Measurements from ENCODE around the gene STAG1.

Gene STAG1

DNA sequence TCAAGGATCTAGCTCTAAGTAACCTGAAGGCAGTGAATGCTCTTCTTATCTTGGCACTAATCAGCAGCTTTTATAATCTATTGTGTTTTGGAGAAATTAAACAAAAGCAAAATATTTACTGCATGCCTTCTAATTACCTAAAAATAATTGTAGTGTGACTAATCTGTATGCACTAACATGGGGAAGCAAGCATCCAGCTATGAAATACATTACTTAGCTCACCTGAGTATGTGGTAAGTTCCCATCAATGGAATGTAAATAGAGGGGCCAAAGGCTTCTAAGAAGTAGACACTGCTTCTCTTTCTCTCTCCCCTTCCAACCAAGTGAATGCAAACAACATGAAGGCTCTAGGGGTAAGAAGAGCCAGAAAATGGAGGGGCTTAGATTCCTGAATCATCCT, 165.6 kb downstream of the STAG1 start:
- TF ChIP-seq, protein P1, sequence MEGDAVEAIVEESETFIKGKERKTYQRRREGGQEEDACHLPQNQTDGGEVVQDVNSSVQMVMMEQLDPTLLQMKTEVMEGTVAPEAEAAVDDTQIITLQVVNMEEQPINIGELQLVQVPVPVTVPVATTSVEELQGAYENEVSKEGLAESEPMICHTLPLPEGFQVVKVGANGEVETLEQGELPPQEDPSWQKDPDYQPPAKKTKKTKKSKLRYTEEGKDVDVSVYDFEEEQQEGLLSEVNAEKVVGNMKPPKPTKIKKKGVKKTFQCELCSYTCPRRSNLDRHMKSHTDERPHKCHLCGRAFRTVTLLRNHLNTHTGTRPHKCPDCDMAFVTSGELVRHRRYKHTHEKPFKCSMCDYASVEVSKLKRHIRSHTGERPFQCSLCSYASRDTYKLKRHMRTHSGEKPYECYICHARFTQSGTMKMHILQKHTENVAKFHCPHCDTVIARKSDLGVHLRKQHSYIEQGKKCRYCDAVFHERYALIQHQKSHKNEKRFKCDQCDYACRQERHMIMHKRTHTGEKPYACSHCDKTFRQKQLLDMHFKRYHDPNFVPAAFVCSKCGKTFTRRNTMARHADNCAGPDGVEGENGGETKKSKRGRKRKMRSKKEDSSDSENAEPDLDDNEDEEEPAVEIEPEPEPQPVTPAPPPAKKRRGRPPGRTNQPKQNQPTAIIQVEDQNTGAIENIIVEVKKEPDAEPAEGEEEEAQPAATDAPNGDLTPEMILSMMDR (IDR thresholded peaks at IDR 0.05; ENCODE audit: insufficient read depth, low read length, poor library complexity, severe bottlenecking) = no peak
- Histone ChIP-seq H3K4me3 (replicated peaks; ENCODE audit: low read depth, low read length) (no peak overlapping the region), H3K36me3 (ENCODE audit: control insufficient read depth, insufficient read depth, low read length) (no peaks in the 10 kb centered on the region; the same call in 1 of the 2 replicates), H3K27me3 (replicated peaks; ENCODE audit: control insufficient read depth, insufficient read depth, low read length) (no peaks in the 10 kb centered on the region)
- no peak for DNase-seq (ENCODE audit: extremely low read depth, insufficient read length)

DNA sequence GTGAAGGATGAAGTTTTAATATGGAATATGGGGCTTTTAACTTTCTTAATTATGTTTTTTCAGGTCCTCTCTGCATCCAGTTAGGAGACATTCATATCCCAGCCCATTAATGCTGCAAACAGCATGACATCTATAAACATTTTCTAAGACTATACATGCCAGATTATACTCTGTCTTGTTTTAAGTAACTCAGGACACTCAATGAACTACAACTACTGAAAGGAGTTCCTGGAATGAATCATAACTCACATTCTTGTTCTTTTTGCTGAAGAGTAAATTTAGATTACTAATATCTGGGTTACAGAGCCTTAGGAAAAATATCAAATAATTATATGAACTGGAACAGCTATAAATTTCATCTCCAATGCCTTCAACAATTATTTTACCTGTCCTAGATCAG, 167.4 kb downstream of the STAG1 start:
- Histone ChIP-seq H3K27me3 (replicated peaks; ENCODE audit: control insufficient read depth, insufficient read depth, low read length) (no peaks in the 10 kb centered on the region), H3K4me3 (replicated peaks; ENCODE audit: low read depth, low read length) (no peak overlapping the region), H3K36me3 (ENCODE audit: control insufficient read depth, insufficient read depth, low read length) (no peaks in the 10 kb centered on the region; the same call in 1 of the 2 replicates)
- TF ChIP-seq, protein P1 (IDR thresholded peaks at IDR 0.05; ENCODE audit: insufficient read depth, low read length, poor library complexity, severe bottlenecking) = no peak
- DNase-seq (ENCODE audit: extremely low read depth, insufficient read length) = no peak

DNA sequence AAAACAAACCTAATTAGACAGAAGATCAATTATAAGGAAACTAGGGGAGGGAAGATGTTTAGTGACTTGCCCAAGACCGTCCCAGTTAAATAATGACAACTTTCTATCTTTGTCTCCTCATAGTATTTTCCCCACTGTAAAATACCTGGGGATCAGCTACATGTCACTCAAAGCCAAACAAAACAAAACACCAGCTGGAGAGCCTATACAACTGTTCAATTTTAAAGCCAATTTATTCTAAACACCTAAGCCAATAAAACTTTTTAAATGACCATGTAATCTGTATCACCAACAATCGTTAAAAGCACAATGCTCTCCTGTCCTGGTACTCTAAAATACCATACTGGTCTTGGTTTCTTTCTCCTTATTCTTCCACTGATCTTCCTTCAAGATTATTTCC, 168.4 kb downstream of the STAG1 start:
- TF ChIP-seq, protein P1 (IDR thresholded peaks at IDR 0.05; ENCODE audit: insufficient read depth, low read length, poor library complexity, severe bottlenecking) = no peak
- Histone ChIP-seq H3K4me3 (replicated peaks; ENCODE audit: low read depth, low read length) (no peak overlapping the region), H3K36me3 (ENCODE audit: control insufficient read depth, insufficient read depth, low read length) (no peaks in the 10 kb centered on the region; the same call in 1 of the 2 replicates), H3K27me3 (replicated peaks; ENCODE audit: control insufficient read depth, insufficient read depth, low read length) (no peaks in the 10 kb centered on the region)
- DNase-seq (ENCODE audit: extremely low read depth, insufficient read length) = no peak

DNA sequence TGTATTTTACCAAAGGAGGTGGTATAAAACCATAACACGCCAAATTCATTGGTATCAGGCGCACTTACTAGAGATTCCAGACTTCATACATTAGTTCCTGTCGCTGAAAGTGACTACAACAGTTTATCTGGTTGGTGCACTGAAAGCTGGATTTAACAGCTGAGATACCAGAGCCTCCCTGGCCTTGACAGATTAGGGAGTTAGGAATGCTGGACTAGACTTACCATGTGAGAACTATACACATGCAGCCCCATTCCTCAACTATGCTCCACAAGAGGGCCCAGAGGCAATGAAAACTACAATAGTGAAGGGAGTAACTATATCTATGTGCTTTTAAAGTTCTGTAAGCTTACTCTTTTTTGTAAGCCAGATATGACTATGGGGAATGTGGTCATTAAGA, 174.4 kb downstream of the STAG1 start:
- TF ChIP-seq, protein P1 (IDR thresholded peaks at IDR 0.05; ENCODE audit: insufficient read depth, low read length, poor library complexity, severe bottlenecking) = no peak
- Histone ChIP-seq H3K36me3 (ENCODE audit: control insufficient read depth, insufficient read depth, low read length) (no peaks in the 10 kb centered on the region), H3K27me3 (replicated peaks; ENCODE audit: control insufficient read depth, insufficient read depth, low read length) (no peaks in the 10 kb centered on the region), H3K4me3 (replicated peaks; ENCODE audit: low read depth, low read length) (no peak overlapping the region)
- DNase-seq (ENCODE audit: extremely low read depth, insufficient read length) = no peak

DNA sequence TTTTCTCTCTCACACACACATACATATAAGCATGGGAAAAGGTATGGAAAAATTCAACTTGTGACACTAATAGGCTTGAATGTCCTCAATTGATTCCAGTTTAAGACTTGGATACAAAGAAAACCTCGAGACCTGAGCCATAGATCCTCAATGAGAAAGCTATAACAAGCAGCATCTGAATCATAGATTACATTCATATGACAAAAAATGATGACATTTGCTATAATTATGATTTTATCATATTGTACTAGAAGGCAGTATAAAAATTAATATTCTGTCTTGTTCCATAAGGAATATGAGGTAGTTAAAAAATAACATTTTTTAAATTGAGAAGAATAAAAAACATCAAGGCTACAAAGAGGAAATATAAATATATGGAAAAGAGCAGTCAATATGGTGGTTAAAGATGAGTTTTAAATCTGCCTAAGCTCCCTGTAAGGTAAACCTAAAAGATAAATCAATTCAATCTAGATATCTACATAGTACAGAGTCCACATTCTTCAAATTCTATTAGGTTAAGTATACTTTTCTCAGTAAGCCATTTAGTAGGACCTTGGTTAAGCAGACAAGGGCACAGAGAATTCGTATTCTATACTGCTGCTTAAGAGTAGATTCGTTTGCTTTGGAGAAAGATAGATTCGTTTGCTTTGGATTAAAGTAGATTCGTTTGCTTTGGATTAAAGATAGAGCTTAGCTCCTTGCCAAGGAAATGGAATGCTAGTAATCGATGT, 175.7 kb downstream of the STAG1 start:
- no peaks in the 10 kb centered on the region for H3K27me3 ChIP-seq (replicated peaks; ENCODE audit: control insufficient read depth, insufficient read depth, low read length)
- TF ChIP-seq, protein P1 (IDR thresholded peaks at IDR 0.05; ENCODE audit: insufficient read depth, low read length, poor library complexity, severe bottlenecking) = no peak

More for the DNA sequence above, 175.7 kb downstream of the STAG1 start:
- H3K36me3 ChIP-seq (ENCODE audit: control insufficient read depth, insufficient read depth, low read length) = no peaks in the 10 kb centered on the region
- DNase-seq (ENCODE audit: extremely low read depth, insufficient read length) = no peak
- H3K4me3 ChIP-seq (replicated peaks; ENCODE audit: low read depth, low read length) = no peak overlapping the region

Measured in GM06990 (cell line).